T-helper 1 cell treated with Interleukin-12 subunit alpha and Interleukin-12 subunit beta and Interleukin-4 antibody, amounts not matched to agents 30 μg/mL and 1 μg/mL, for 36 hours (primary cell): ENCODE data around the gene PREX1.
"Not testable (repeated sequence)": the region's sequence is repeated elsewhere in the genome, so short reads cannot be mapped to it uniquely, and the experiment has no call there.

Experiments
- H3K27ac Mint-ChIP-seq: one replicate; pipeline ENCODE4 v1.8.0; 2021; ENCODE audit warnings: mild to moderate bottlenecking, mixed read lengths
- H3K27me3 Mint-ChIP-seq: one replicate; pipeline ENCODE4 v1.8.0; 2021; ENCODE audit warnings: low read depth, mixed read lengths
- H3K36me3 Mint-ChIP-seq: one replicate; pipeline ENCODE4 v1.8.0; 2021; ENCODE audit warnings: low read depth, mixed read lengths
- H3K4me1 Mint-ChIP-seq: one replicate; pipeline ENCODE4 v1.8.0; 2021; ENCODE audit warnings: low read depth, mixed read lengths
- H3K4me3 Mint-ChIP-seq: one replicate; pipeline ENCODE4 v1.8.0; 2021; ENCODE audit warnings: mild to moderate bottlenecking, moderate library complexity, mixed read lengths
- H3K9me3 Mint-ChIP-seq: one replicate; pipeline ENCODE4 v1.8.0; 2021; ENCODE audit warnings: mixed read lengths

Gene PREX1

DNA sequence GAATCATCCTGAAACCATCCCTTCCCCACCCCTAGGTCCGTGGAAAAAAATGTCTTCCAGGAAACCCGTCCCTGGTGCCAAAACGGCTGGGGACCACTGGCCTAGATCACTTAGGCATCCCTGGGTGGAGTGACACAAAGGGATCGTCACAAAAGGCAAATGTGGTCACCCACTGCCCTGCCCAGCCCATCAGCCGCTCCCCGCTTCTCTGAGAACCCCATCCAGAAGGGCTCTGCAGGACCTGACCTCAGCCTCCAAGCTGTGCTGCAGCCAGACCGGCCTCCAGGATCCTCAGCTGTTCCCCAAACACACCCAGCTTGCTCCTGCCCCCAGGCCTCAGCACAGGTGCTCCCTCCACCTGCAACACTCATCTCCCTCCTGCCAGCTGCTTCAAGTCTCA, 61.6 kb downstream of the PREX1 start:
- Mint-ChIP-seq H3K4me1 (peaks cover 66% of the 10 kb centered on the region), H3K9me3 (no peaks in the 10 kb centered on the region), H3K4me3 (no peak overlapping the region), H3K27me3 (no peaks in the 10 kb centered on the region), H3K36me3 (peaks cover 33% of the 10 kb centered on the region), H3K27ac (peak overlapping the region; percentile 15)

GRCh38 chr20:48765359-48765758, 62.4 kb downstream of the PREX1 start:
- Mint-ChIP-seq H3K4me3 (no peak overlapping the region), H3K9me3 (no peaks in the 10 kb centered on the region), H3K27ac (peak overlapping the region; percentile 65), H3K4me1 (peaks cover 72% of the 10 kb centered on the region), H3K27me3 (no peaks in the 10 kb centered on the region), H3K36me3 (peaks cover 36% of the 10 kb centered on the region)

DNA sequence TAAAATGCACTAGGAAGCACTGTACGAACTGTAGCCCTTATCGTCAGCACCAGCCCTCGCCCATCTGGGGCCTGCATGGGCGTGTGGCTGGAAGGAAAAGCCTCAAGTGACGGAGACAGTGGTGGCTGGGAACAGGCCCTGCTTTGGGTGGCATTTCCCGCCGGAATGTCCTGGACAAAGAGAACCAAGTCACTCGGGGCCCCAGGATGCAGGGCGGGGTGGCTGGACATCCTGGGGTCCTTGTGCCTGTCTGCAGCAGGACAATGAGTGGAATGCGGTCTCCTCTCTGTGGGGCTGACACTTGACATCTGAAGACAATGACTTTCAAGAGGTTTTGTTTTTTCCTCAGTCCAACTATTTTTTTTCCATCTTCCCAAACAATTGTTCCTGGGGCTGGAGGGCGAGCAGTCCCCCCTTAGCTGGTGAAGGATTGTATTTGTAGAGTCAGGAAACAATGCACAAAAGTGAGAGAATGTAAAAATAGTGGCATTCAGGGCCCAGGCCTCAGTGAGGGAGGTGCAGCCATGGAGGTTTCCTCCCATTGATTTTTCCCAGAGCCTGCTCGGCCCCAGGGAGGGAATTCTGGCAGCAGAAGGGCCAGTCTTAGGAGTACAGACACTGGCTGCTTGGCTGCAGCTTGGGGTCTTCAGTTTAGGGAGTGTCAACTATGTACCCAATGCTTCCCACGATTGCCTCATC, 64.4 kb downstream of the PREX1 start:
- H3K27me3 Mint-ChIP-seq = no peaks in the 10 kb centered on the region
- H3K4me1 Mint-ChIP-seq = peaks cover 73% of the 10 kb centered on the region
- peaks cover 36% of the 10 kb centered on the region for H3K36me3 Mint-ChIP-seq
- H3K27ac Mint-ChIP-seq = peak overlapping the region; percentile 70
- H3K4me3 Mint-ChIP-seq = no peak overlapping the region
- no peaks in the 10 kb centered on the region for H3K9me3 Mint-ChIP-seq

GRCh38 chr20:48761874-48762273, 65.9 kb downstream of the PREX1 start:
- peaks cover 42% of the 10 kb centered on the region for H3K36me3 Mint-ChIP-seq
- H3K4me1 Mint-ChIP-seq = peaks cover 73% of the 10 kb centered on the region
- no peaks in the 10 kb centered on the region for H3K9me3 Mint-ChIP-seq
- peak overlapping the region; percentile 96 for H3K27ac Mint-ChIP-seq
- H3K4me3 Mint-ChIP-seq = peak overlapping the region; percentile 69
- H3K27me3 Mint-ChIP-seq = no peaks in the 10 kb centered on the region

GRCh38 chr20:48761023-48761785, 66.6 kb downstream of the PREX1 start:
- H3K36me3 Mint-ChIP-seq = peaks cover 45% of the 10 kb centered on the region
- H3K27ac Mint-ChIP-seq = peak overlapping the region; percentile 96
- H3K27me3 Mint-ChIP-seq = no peaks in the 10 kb centered on the region
- H3K9me3 Mint-ChIP-seq = no peaks in the 10 kb centered on the region
- H3K4me3 Mint-ChIP-seq = peak overlapping the region; percentile 77
- H3K4me1 Mint-ChIP-seq = peaks cover 73% of the 10 kb centered on the region

DNA sequence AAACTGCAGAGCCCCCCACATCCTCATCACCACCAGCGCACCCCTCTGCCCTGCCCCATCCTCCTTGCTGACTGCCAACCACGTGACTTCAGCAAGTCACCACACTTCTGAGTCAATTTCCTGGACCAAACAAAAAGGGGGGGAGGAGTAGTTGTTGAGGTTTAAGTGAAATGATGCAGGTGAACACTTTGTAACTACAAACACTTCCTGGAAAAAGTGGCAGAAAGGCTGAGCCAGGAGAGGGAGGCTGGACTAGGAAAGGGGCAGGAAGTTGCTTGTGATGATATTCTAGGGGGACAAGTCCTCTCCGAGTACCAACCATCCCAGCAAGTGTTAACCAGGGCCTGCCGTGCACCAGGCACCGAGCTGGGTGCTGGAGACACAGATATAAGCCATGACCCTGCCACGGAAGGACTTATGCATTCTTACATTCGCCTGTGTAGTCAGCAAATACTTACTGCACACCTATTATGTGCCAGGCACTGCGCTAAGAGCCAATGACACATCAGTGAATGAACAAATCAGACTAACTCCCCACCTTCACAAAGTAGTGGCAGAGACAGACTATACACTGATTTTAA, 67.3 kb downstream of the PREX1 start:
- peak overlapping the region; percentile 96 for H3K27ac Mint-ChIP-seq
- H3K4me3 Mint-ChIP-seq = peak overlapping the region; percentile 77
- no peaks in the 10 kb centered on the region for H3K27me3 Mint-ChIP-seq
- peaks cover 71% of the 10 kb centered on the region for H3K4me1 Mint-ChIP-seq
- H3K36me3 Mint-ChIP-seq = peaks cover 51% of the 10 kb centered on the region
- peaks cover under 1% of the 10 kb centered on the region for H3K9me3 Mint-ChIP-seq

- H3K4me1 Mint-ChIP-seq = peaks cover 68% of the 10 kb centered on the region
- peak overlapping the region; percentile 77 for H3K4me3 Mint-ChIP-seq
- peaks cover 8% of the 10 kb centered on the region for H3K9me3 Mint-ChIP-seq
- peak overlapping the region; percentile 96 for H3K27ac Mint-ChIP-seq
- no peaks in the 10 kb centered on the region for H3K27me3 Mint-ChIP-seq
- peaks cover 53% of the 10 kb centered on the region for H3K36me3 Mint-ChIP-seq
Observed at GRCh38 chr20:48759631-48760245, 68.1 kb downstream of the PREX1 start.

DNA sequence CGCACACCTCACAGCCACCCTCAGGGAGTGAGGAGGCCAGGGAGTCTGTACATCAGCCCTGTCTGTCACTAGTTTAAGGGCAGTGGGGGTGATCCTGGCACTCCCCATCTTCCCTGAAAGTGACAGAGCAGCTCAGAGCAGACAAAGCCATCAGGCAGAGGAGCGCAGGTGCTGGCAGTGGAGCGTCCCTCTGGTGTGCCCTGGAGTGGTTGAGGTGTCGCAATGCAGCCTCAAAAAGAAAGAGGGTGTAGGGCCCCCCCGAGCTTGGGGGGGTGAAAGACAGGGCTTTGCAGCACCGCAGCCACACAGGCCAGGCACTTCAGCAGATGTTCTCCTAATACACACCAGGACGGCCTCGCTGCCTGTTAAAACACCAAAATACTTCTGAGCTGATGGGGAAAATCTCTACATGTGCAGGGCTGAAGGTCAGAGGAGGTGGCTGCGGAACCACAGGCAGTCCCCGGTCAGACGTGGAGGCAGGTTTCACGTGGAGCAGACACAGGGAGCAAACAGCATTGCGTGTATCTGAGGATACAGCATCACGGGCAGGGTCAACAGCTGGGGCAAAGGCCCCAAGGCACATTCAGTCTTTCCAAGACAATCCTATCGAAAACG, 69.5 kb downstream of the PREX1 start:
- H3K27ac Mint-ChIP-seq = peak overlapping the region; percentile 79
- no peaks in the 10 kb centered on the region for H3K27me3 Mint-ChIP-seq
- H3K36me3 Mint-ChIP-seq = peaks cover 60% of the 10 kb centered on the region
- peaks cover 8% of the 10 kb centered on the region for H3K9me3 Mint-ChIP-seq
- no peak overlapping the region for H3K4me3 Mint-ChIP-seq
- H3K4me1 Mint-ChIP-seq = peaks cover 70% of the 10 kb centered on the region

DNA sequence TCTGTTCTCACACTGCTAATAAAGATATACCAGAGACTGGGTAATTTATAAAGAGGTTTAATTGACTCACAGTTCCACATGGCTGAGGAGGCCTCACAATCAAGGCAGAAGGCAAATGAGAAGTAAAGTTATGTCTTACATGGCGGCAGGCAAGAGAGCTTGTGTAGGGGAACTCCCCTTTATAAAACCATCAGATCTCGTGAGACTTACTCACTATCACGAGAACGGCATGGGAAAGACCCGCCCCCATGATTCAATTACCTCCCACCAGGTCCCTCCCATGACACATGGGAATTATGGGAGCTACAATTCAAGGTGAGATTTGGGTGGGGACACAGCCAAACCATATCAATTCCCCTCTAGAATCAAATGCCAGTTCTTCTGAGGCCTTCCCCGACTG, 71.0 kb downstream of the PREX1 start:
- Mint-ChIP-seq H3K27ac (peak overlapping the region; percentile 56), H3K36me3 (peaks cover 60% of the 10 kb centered on the region), H3K4me1 (peaks cover 73% of the 10 kb centered on the region)
- not testable (repeated sequence) for H3K4me3 Mint-ChIP-seq, H3K27me3 Mint-ChIP-seq, H3K9me3 Mint-ChIP-seq

GRCh38 chr20:48754292-48754691, 73.5 kb downstream of the PREX1 start:
- H3K4me1 Mint-ChIP-seq = peaks cover 75% of the 10 kb centered on the region
- H3K27ac Mint-ChIP-seq = no peak overlapping the region

GRCh38 chr20:48752963-48753362, 74.8 kb downstream of the PREX1 start:
- H3K27me3 Mint-ChIP-seq = no peaks in the 10 kb centered on the region
- peaks cover 73% of the 10 kb centered on the region for H3K36me3 Mint-ChIP-seq
- H3K9me3 Mint-ChIP-seq = peaks cover 8% of the 10 kb centered on the region
- H3K4me1 Mint-ChIP-seq = peaks cover 75% of the 10 kb centered on the region
- H3K4me3 Mint-ChIP-seq = no peak overlapping the region
- H3K27ac Mint-ChIP-seq = peak overlapping the region; percentile 84

More at GRCh38 chr20:48754292-48754691, 73.5 kb downstream of the PREX1 start:
- peaks cover 66% of the 10 kb centered on the region for H3K36me3 Mint-ChIP-seq
- no peaks in the 10 kb centered on the region for H3K27me3 Mint-ChIP-seq
- peaks cover 8% of the 10 kb centered on the region for H3K9me3 Mint-ChIP-seq
- H3K4me3 Mint-ChIP-seq = no peak overlapping the region

GRCh38 chr20:48751871-48752270, 75.9 kb downstream of the PREX1 start:
- Mint-ChIP-seq H3K27ac (peak overlapping the region; percentile 50), H3K4me3 (peak overlapping the region; percentile 38)

DNA sequence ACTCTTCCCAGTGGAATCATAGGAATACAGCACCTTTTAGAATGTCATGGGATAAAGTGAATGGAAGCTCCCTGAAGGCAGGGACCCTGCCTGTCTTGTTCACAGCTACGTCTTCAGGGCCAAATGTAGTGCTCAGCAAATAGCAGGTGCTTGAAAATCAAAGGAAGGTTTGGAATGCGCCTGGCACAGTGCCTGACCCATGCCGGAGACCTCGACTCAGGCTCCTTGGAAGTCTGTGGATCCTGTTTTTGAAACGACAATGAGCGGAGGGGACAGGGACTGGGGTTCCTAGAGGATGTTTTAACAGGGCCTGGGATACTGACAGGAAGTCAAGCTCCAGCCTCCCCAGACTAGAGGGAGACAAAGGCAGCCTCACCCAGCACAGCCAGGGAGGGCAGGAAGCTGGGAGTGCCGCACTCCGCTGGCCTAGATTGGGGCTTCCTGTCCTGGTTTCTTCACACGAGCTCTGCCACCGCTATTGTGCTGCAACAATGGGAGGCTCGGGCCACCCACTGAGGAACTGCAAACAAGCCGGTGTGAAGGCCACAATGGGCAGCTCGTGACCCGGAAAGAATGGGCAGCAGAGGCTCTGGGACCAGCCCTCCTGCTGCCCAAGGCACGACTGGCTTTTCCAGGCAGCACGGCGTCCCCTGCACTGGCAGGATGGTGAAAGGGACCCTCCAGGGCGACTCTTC, 76.7 kb downstream of the PREX1 start:
- peak overlapping the region; percentile 38 for H3K4me3 Mint-ChIP-seq
- peaks cover 8% of the 10 kb centered on the region for H3K9me3 Mint-ChIP-seq
- H3K4me1 Mint-ChIP-seq = peaks cover 60% of the 10 kb centered on the region
- peaks cover 57% of the 10 kb centered on the region for H3K36me3 Mint-ChIP-seq
- peak overlapping the region; percentile 50 for H3K27ac Mint-ChIP-seq
- no peaks in the 10 kb centered on the region for H3K27me3 Mint-ChIP-seq

More at GRCh38 chr20:48751871-48752270, 75.9 kb downstream of the PREX1 start:
- H3K4me1 Mint-ChIP-seq = peaks cover 67% of the 10 kb centered on the region
- peaks cover 8% of the 10 kb centered on the region for H3K9me3 Mint-ChIP-seq
- no peaks in the 10 kb centered on the region for H3K27me3 Mint-ChIP-seq
- H3K36me3 Mint-ChIP-seq = peaks cover 64% of the 10 kb centered on the region

GRCh38 chr20:48750376-48750775, 77.4 kb downstream of the PREX1 start:
- H3K27ac Mint-ChIP-seq = peak overlapping the region; percentile 32
- H3K4me3 Mint-ChIP-seq = peak overlapping the region; percentile 9
- no peaks in the 10 kb centered on the region for H3K27me3 Mint-ChIP-seq
- H3K4me1 Mint-ChIP-seq = peaks cover 59% of the 10 kb centered on the region
- peaks cover 52% of the 10 kb centered on the region for H3K36me3 Mint-ChIP-seq
- H3K9me3 Mint-ChIP-seq = peaks cover 6% of the 10 kb centered on the region
